ENCODE data around the gene RFX7. TPM values are rescaled to one million over a fixed set of nuclear protein-coding genes. Genes with fewer than 3 reads are reported as not detected.

Gene RFX7
- total and polyA plus RNA-seq, 8 donors, result 0.58 to 41.4 (median 1.7) TPM

- DNase-seq, result no peak
- H3K9me3 ChIP-seq, result peaks cover 0 to 6% (median 2%) of the 10 kb centered on the region in 4 donors
- H3K4me1 ChIP-seq, result no peaks in the 10 kb centered on the region
- WGBS, 5 donors, result 83 to 97% (median 91%) methylated on average over 5 to 6 of the region's 6 CpGs
- intact Hi-C loops (cut with DNase I; ENCODE audit: low total_unique reads), result no loop called here
- H3K36me3 ChIP-seq, result no peaks in the 10 kb centered on the region
- TF ChIP-seq CTCF (IDR thresholded peaks at IDR 0.05) (no peak), POLR2AphosphoS5 (IDR thresholded peaks at IDR 0.05) (no peak), EP300 (IDR thresholded peaks at IDR 0.05) (no peak), POLR2A (IDR thresholded peaks at IDR 0.05) (no peak)
- H3K4me3 ChIP-seq, result no peak overlapping the region
- no peaks in the 10 kb centered on the region for H3K27me3 ChIP-seq
- H3K27ac ChIP-seq, result no peak overlapping the region
Observed at GRCh38 chr15:56150204-56150603, 93.5 kb downstream of the RFX7 start.

- intact Hi-C loops (cut with DNase I; ENCODE audit: low total_unique reads), result no loop called here
- Histone ChIP-seq H3K9me3 (no peaks in the 10 kb centered on the region), H3K36me3 (peaks cover 0 to under 1% (median under 1%) of the 10 kb centered on the region in 4 donors), H3K27ac (no peak overlapping the region), H3K4me3 (no peak overlapping the region), H3K4me1 (no peaks in the 10 kb centered on the region), H3K27me3 (no peaks in the 10 kb centered on the region)
- no peak for TF ChIP-seq POLR2AphosphoS5 (IDR thresholded peaks at IDR 0.05)
- TF ChIP-seq CTCF (IDR thresholded peaks at IDR 0.05), result no peak
- no peak for TF ChIP-seq EP300 (IDR thresholded peaks at IDR 0.05)
- no peak for TF ChIP-seq POLR2A (IDR thresholded peaks at IDR 0.05)
- DNase-seq, result no peak
- WGBS, 5 donors, result 85 to 95% (median 91%) methylated on average over 3 of the region's 3 CpGs
Observed at GRCh38 chr15:56148064-56148463, 95.6 kb downstream of the RFX7 start.

GRCh38 chr15:56146756-56147155, 96.9 kb downstream of the RFX7 start:
- Histone ChIP-seq H3K9me3 (no peaks in the 10 kb centered on the region), H3K27ac (no peak overlapping the region), H3K36me3 (peaks cover 7 to 14% (median 13%) of the 10 kb centered on the region in 4 donors), H3K4me1 (no peaks in the 10 kb centered on the region), H3K27me3 (no peaks in the 10 kb centered on the region), H3K4me3 (no peak overlapping the region)
- no peak for TF ChIP-seq EP300 (IDR thresholded peaks at IDR 0.05)
- no peak for TF ChIP-seq POLR2A (IDR thresholded peaks at IDR 0.05)
- no peak for TF ChIP-seq CTCF (IDR thresholded peaks at IDR 0.05)
- TF ChIP-seq POLR2AphosphoS5 (IDR thresholded peaks at IDR 0.05), result no peak
- no peak for DNase-seq
- 83 to 95% (median 85%) methylated on average over 1 of the region's 1 CpG for WGBS, 5 donors
- intact Hi-C loops (cut with DNase I; ENCODE audit: low total_unique reads), result no loop called here

GRCh38 chr15:56128081-56128480, 115.6 kb downstream of the RFX7 start:
- Histone ChIP-seq H3K4me1 (no peaks in the 10 kb centered on the region), H3K27me3 (no peaks in the 10 kb centered on the region), H3K36me3 (peaks cover 0 to 48% (median 28%) of the 10 kb centered on the region in 4 donors), H3K27ac (no peak overlapping the region), H3K9me3 (peaks cover 3 to 31% (median 17%) of the 10 kb centered on the region in 4 donors), H3K4me3 (no peak overlapping the region)
- intact Hi-C loops (cut with DNase I; ENCODE audit: low total_unique reads), result no loop called here
- no peak for DNase-seq
- TF ChIP-seq POLR2AphosphoS5 (IDR thresholded peaks at IDR 0.05) (no peak), CTCF (IDR thresholded peaks at IDR 0.05) (no peak), EP300 (IDR thresholded peaks at IDR 0.05) (no peak), POLR2A (IDR thresholded peaks at IDR 0.05) (no peak)
